Measurements from ENCODE around the gene PNO1.
A peak's percentile ranks its signal among the peaks of the same experiment; 100 is the strongest.

Gene PNO1

GRCh38 chr2:68121873-68122679 is 35.6 kb upstream of the PNO1 start:
- no peak overlapping the region for H3K4me3 ChIP-seq (ENCODE audit: low read depth, low read length)
- TF ChIP-seq CTCF (IDR thresholded peaks at IDR 0.05; ENCODE audit: low read depth, low read length): peak; percentile 96

GRCh38 chr2:68122680-68122964 is 35.1 kb upstream of the PNO1 start:
- DNase-seq (ENCODE audit: low read depth, low spot score): no peak
- H3K4me3 ChIP-seq (ENCODE audit: low read depth, low read length): no peak overlapping the region
- in situ Hi-C loops (cut with HindIII; ENCODE audit: low sequenced_read_pairs): no loop called here
- TF ChIP-seq CTCF (IDR thresholded peaks at IDR 0.05; ENCODE audit: low read depth, low read length): no peak

More at GRCh38 chr2:68121873-68122679, 35.6 kb upstream of the PNO1 start:
- DNase-seq (ENCODE audit: low read depth, low spot score): peak; percentile 88
- in situ Hi-C loops (cut with HindIII; ENCODE audit: low sequenced_read_pairs): no loop called here

GRCh38 chr2:68124321-68124720 is 33.4 kb upstream of the PNO1 start:
- H3K4me3 ChIP-seq (ENCODE audit: low read depth, low read length): no peak overlapping the region
- DNase-seq (ENCODE audit: low read depth, low spot score): no peak
- TF ChIP-seq CTCF (IDR thresholded peaks at IDR 0.05; ENCODE audit: low read depth, low read length): no peak
- in situ Hi-C loops (cut with HindIII; ENCODE audit: low sequenced_read_pairs): no loop called here

GRCh38 chr2:68125821-68126220 is 31.9 kb upstream of the PNO1 start:
- no peak overlapping the region for H3K4me3 ChIP-seq (ENCODE audit: low read depth, low read length)
- no peak for TF ChIP-seq CTCF (IDR thresholded peaks at IDR 0.05; ENCODE audit: low read depth, low read length)
- DNase-seq (ENCODE audit: low read depth, low spot score): no peak
- in situ Hi-C loops (cut with HindIII; ENCODE audit: low sequenced_read_pairs): no loop called here

GRCh38 chr2:68126561-68126960 is 31.1 kb upstream of the PNO1 start:
- no peak for TF ChIP-seq CTCF (IDR thresholded peaks at IDR 0.05; ENCODE audit: low read depth, low read length)
- in situ Hi-C loops (cut with HindIII; ENCODE audit: low sequenced_read_pairs): no loop called here
- DNase-seq (ENCODE audit: low read depth, low spot score): no peak
- no peak overlapping the region for H3K4me3 ChIP-seq (ENCODE audit: low read depth, low read length)

- DNase-seq (ENCODE audit: low read depth, low spot score): no peak
- no peak for TF ChIP-seq CTCF (IDR thresholded peaks at IDR 0.05; ENCODE audit: low read depth, low read length)
- no peak overlapping the region for H3K4me3 ChIP-seq (ENCODE audit: low read depth, low read length)
- in situ Hi-C loops (cut with HindIII; ENCODE audit: low sequenced_read_pairs): no loop called here
Observed at GRCh38 chr2:68127358-68128242, 30.1 kb upstream of the PNO1 start.
